GM19452 (cell line): Measurements from ENCODE around the gene KCNA4.
"Not testable (repeated sequence)": the region's sequence is repeated elsewhere in the genome, so short reads cannot be mapped to it uniquely, and the experiment has no call there.

Experiments used
- ATAC-seq: cut with Tn5 transposase; IDR thresholded peaks from one replicate; pipeline ENCODE4 v1.9.1; 2021; ENCODE audit not compliant: unreplicated experiment

Gene KCNA4

GRCh38 chr11:30016588-30017363 lies at the start of gene KCNA4:
TSS of gene KCNA4 (minus strand) at chr11:30017030. CDS start at chr11:30012678, 4,352 bp downstream.
- no peak for ATAC-seq

- no peak for ATAC-seq
These were observed 45.3 kb upstream of the KCNA4 start for GRCh38 chr11:30062103-30062502.

GRCh38 chr11:30059172-30059815 lies 42.5 kb upstream of the KCNA4 start:
- no peak for ATAC-seq

- no peak for ATAC-seq
These were observed 32.4 kb upstream of the KCNA4 start for GRCh38 chr11:30049214-30049613.

GRCh38 chr11:30046578-30046945 lies 29.7 kb upstream of the KCNA4 start:
- no peak for ATAC-seq

- no peak for ATAC-seq
These were observed 29.2 kb upstream of the KCNA4 start for GRCh38 chr11:30045921-30046577.

- ATAC-seq: no peak
These were observed 28.3 kb upstream of the KCNA4 start for GRCh38 chr11:30045144-30045543.

GRCh38 chr11:30041171-30041570 lies 24.3 kb upstream of the KCNA4 start:
- no peak for ATAC-seq

- ATAC-seq: not testable (repeated sequence)
These were observed 17.9 kb upstream of the KCNA4 start for GRCh38 chr11:30034746-30035145.

GRCh38 chr11:30034166-30034565 lies 17.3 kb upstream of the KCNA4 start:
- not testable (repeated sequence) for ATAC-seq

- no peak for ATAC-seq
These were observed 8.7 kb upstream of the KCNA4 start for GRCh38 chr11:30025396-30026139.

GRCh38 chr11:30023074-30023473 lies 6.2 kb upstream of the KCNA4 start:
- no peak for ATAC-seq

- ATAC-seq: no peak
These were observed 2.7 kb upstream of the KCNA4 start for GRCh38 chr11:30019481-30019880.

- ATAC-seq: no peak
These were observed 1.7 kb upstream of the KCNA4 start for GRCh38 chr11:30018495-30018894.

- no peak for ATAC-seq
These were observed 640 bp upstream of the KCNA4 start for GRCh38 chr11:30017445-30017895.

GRCh38 chr11:30015725-30016412 lies 961 bp downstream of the KCNA4 start:
- ATAC-seq: no peak

- no peak for ATAC-seq
These were observed 4.5 kb downstream of the KCNA4 start for GRCh38 chr11:30012346-30012745.

GRCh38 chr11:30009060-30009459 lies 7.8 kb downstream of the KCNA4 start:
- no peak for ATAC-seq

GRCh38 chr11:30006876-30007275 lies 10.0 kb downstream of the KCNA4 start:
- ATAC-seq: no peak

- ATAC-seq: no peak
These were observed 14.6 kb downstream of the KCNA4 start for GRCh38 chr11:30002157-30002785.
